Measurements from ENCODE around the gene NDUFS5. TPM values are rescaled to one million over a fixed set of nuclear protein-coding genes. Genes with fewer than 3 reads are reported as not detected.
"Not testable (repeated sequence)": the region's sequence is repeated elsewhere in the genome, so short reads cannot be mapped to it uniquely, and the experiment has no call there.

NDUFS5 gene
- total RNA-seq, 1 donor from 2014 or later: 738 TPM

DNA sequence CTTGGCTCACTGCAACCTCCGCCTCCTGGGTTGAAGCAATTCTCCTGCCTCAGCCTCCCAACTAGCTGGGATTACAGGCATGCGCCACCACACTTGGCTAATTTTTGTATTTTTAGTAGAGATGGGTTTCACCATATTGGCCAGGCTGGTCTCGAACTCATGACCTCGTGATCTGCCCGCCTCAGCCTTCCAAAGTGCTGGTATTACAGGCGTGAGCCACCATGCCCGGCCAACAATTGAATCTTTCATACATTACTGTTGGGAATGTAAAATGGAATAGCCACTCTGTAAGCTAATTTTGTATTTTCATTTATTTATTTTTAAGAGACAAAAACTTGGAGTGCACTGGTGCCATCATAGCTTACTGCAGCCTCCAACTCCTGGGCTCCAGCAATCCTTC is 35.4 kb downstream of the NDUFS5 start:
- H3K27ac ChIP-seq; H3K4me3 ChIP-seq; H3K9me3 ChIP-seq (ENCODE audit: low read depth); DNase-seq (ENCODE audit: low spot score); H3K27me3 Mint-ChIP-seq (ENCODE audit: insufficient read depth, low read depth); H3K27ac Mint-ChIP-seq; H3K9me3 Mint-ChIP-seq; H3K79me2 ChIP-seq (ENCODE audit: low read depth); H3K36me3 ChIP-seq; H3K4me2 ChIP-seq; H2AFZ ChIP-seq (replicated peaks); H3K4me3 Mint-ChIP-seq; H3F3A ChIP-seq (ENCODE audit: low read depth); H3K9ac ChIP-seq; H3K4me1 Mint-ChIP-seq; H3K36me3 Mint-ChIP-seq; H4K20me1 ChIP-seq (ENCODE audit: low read depth); H3K4me1 ChIP-seq; H3K27me3 ChIP-seq: not testable (repeated sequence)

- Mint-ChIP-seq H3K36me3 (no peaks in the 10 kb centered on the region), H3K4me1 (no peaks in the 10 kb centered on the region), H3K9me3 (no peaks in the 10 kb centered on the region), H3K27ac (no peak overlapping the region), H3K27me3 (ENCODE audit: insufficient read depth, low read depth) (peaks cover 2% of the 10 kb centered on the region), H3K4me3 (no peak overlapping the region)
- Histone ChIP-seq H3K4me3 (no peak overlapping the region), H4K20me1 (ENCODE audit: low read depth) (no peaks in the 10 kb centered on the region), H3F3A (ENCODE audit: low read depth) (no peaks in the 10 kb centered on the region), H2AFZ (replicated peaks) (no peak overlapping the region), H3K27me3 (no peaks in the 10 kb centered on the region), H3K79me2 (ENCODE audit: low read depth) (no peaks in the 10 kb centered on the region), H3K27ac (no peak overlapping the region), H3K4me2 (no peak overlapping the region), H3K9me3 (ENCODE audit: low read depth) (no peaks in the 10 kb centered on the region), H3K9ac (no peak overlapping the region), H3K36me3 (no peaks in the 10 kb centered on the region), H3K4me1 (no peaks in the 10 kb centered on the region)
- DNase-seq (ENCODE audit: low spot score): no peak
- no peak for TF ChIP-seq CTCF (IDR thresholded peaks at IDR 0.05)
- no peak for TF ChIP-seq EZH2 (IDR thresholded peaks at IDR 0.05)
- TF ChIP-seq EZH2phosphoT487 (IDR thresholded peaks at IDR 0.05): no peak
Measured at GRCh38 chr1:39061951-39062350, 35.8 kb downstream of the NDUFS5 start.

DNA sequence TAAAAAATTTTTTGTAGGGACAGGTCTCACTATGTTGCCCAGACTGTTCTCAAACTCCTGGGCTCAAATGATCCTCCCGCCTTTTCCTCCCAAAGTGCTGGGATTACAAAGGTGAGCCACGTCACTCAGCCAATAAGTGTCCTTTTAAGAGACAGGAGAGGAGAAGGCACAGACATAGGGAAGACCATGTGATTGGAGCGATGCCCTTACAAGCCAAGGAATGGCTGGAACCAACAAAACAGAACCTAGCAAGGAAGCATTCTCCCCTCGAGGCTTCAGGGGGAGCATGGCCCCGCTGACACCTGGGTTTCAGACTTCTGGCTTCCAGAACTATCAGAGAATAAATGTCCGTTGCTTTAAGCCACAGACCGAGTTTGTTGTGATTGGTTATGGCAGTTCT is 37.0 kb downstream of the NDUFS5 start:
- Histone ChIP-seq H4K20me1 (ENCODE audit: low read depth) (no peaks in the 10 kb centered on the region), H3K36me3 (no peaks in the 10 kb centered on the region)

GRCh38 chr1:39063775-39064174 is 37.6 kb downstream of the NDUFS5 start:
- TF ChIP-seq EZH2 (IDR thresholded peaks at IDR 0.05) (no peak), EZH2phosphoT487 (IDR thresholded peaks at IDR 0.05) (no peak), CTCF (IDR thresholded peaks at IDR 0.05) (no peak)
- peaks cover 2% of the 10 kb centered on the region for H3K27me3 Mint-ChIP-seq (ENCODE audit: insufficient read depth, low read depth)
- Histone ChIP-seq H4K20me1 (ENCODE audit: low read depth) (no peaks in the 10 kb centered on the region), H3F3A (ENCODE audit: low read depth) (no peaks in the 10 kb centered on the region), H3K4me3 (no peak overlapping the region), H3K27ac (no peak overlapping the region), H3K4me1 (no peaks in the 10 kb centered on the region), H2AFZ (replicated peaks) (no peak overlapping the region), H3K27me3 (no peaks in the 10 kb centered on the region), H3K4me2 (no peak overlapping the region), H3K9ac (no peak overlapping the region), H3K79me2 (ENCODE audit: low read depth) (no peaks in the 10 kb centered on the region), H3K36me3 (no peaks in the 10 kb centered on the region), H3K9me3 (ENCODE audit: low read depth) (no peaks in the 10 kb centered on the region)
- no peaks in the 10 kb centered on the region for H3K36me3 Mint-ChIP-seq
- no peak overlapping the region for H3K27ac Mint-ChIP-seq
- no peak overlapping the region for H3K4me3 Mint-ChIP-seq
- no peak for DNase-seq (ENCODE audit: low spot score)
- no peaks in the 10 kb centered on the region for H3K9me3 Mint-ChIP-seq
- H3K4me1 Mint-ChIP-seq: no peaks in the 10 kb centered on the region

More for the DNA sequence above, 37.0 kb downstream of the NDUFS5 start:
- Mint-ChIP-seq H3K4me3 (no peak overlapping the region), H3K36me3 (no peaks in the 10 kb centered on the region), H3K4me1 (no peaks in the 10 kb centered on the region), H3K27me3 (ENCODE audit: insufficient read depth, low read depth) (peaks cover 2% of the 10 kb centered on the region), H3K9me3 (no peaks in the 10 kb centered on the region), H3K27ac (no peak overlapping the region)
- H3K4me1 ChIP-seq: no peaks in the 10 kb centered on the region
- H3K27ac ChIP-seq: no peak overlapping the region
- no peak for TF ChIP-seq CTCF (IDR thresholded peaks at IDR 0.05)
- TF ChIP-seq EZH2 (IDR thresholded peaks at IDR 0.05): no peak
- TF ChIP-seq EZH2phosphoT487 (IDR thresholded peaks at IDR 0.05): no peak
- H3F3A ChIP-seq (ENCODE audit: low read depth): no peaks in the 10 kb centered on the region
- no peak overlapping the region for H3K4me2 ChIP-seq
- H2AFZ ChIP-seq (replicated peaks): no peak overlapping the region
- no peak overlapping the region for H3K4me3 ChIP-seq
- H3K79me2 ChIP-seq (ENCODE audit: low read depth): no peaks in the 10 kb centered on the region
- H3K9ac ChIP-seq: no peak overlapping the region
- H3K9me3 ChIP-seq (ENCODE audit: low read depth): no peaks in the 10 kb centered on the region
- no peaks in the 10 kb centered on the region for H3K27me3 ChIP-seq
- DNase-seq (ENCODE audit: low spot score): no peak
